KBM-7 (cell line): ENCODE measurements around the gene PPP1R9A.
A peak's percentile ranks its signal among the peaks of the same experiment; 100 is the strongest.

ENCODE experiments used
- DNase-seq: peaks from one replicate; pipeline ENCODE4 v3.0.0-alpha.2; 2015
- in situ Hi-C: fragments of 300-500 bp; cut with MboI; formaldehyde crosslinking; loops from 2 replicates; pipeline ENCODE4 v1.14.3; 2020; ENCODE audit warnings: low sequenced_read_pairs, low pct_unique_long_range_greater_than_20kb, mixed read lengths

The PPP1R9A gene

GRCh38 chr7:95011146-95011928, 103.9 kb downstream of the PPP1R9A start:
- no peak for DNase-seq
- in situ Hi-C loops = no loop called here

GRCh38 chr7:95011995-95012394, 104.6 kb downstream of the PPP1R9A start:
- peak; percentile 14 for DNase-seq
- in situ Hi-C loops = no loop called here

GRCh38 chr7:95018021-95018420, 110.6 kb downstream of the PPP1R9A start:
- no peak for DNase-seq
- in situ Hi-C loops = no loop called here

GRCh38 chr7:95026018-95026417, 118.6 kb downstream of the PPP1R9A start:
- no peak for DNase-seq
- in situ Hi-C loops = no loop called here

- in situ Hi-C loops = no loop called here
These were observed 119.2 kb downstream of the PPP1R9A start for GRCh38 chr7:95026421-95027072.

GRCh38 chr7:95027234-95027872, 120.0 kb downstream of the PPP1R9A start:
- no peak for DNase-seq
- in situ Hi-C loops = no loop called here

More at GRCh38 chr7:95026421-95027072, 119.2 kb downstream of the PPP1R9A start:
- no peak for DNase-seq

- in situ Hi-C loops = no loop called here
These were observed 121.3 kb downstream of the PPP1R9A start for GRCh38 chr7:95028683-95029082.

GRCh38 chr7:95035295-95035694, 127.9 kb downstream of the PPP1R9A start:
- DNase-seq = no peak
- in situ Hi-C loops = no loop called here

More at GRCh38 chr7:95028683-95029082, 121.3 kb downstream of the PPP1R9A start:
- DNase-seq = no peak

GRCh38 chr7:95041031-95041430, 133.6 kb downstream of the PPP1R9A start:
- in situ Hi-C loops = no loop called here
- DNase-seq = no peak

GRCh38 chr7:95045236-95045923, 138.0 kb downstream of the PPP1R9A start:
- in situ Hi-C loops = no loop called here
- DNase-seq = peak; percentile 18

GRCh38 chr7:95046494-95047240, 139.3 kb downstream of the PPP1R9A start:
- in situ Hi-C loops = no loop called here
- no peak for DNase-seq

- in situ Hi-C loops = no loop called here
- no peak for DNase-seq
These were observed 139.9 kb downstream of the PPP1R9A start for GRCh38 chr7:95047291-95047690.

GRCh38 chr7:95052566-95053094, 145.2 kb downstream of the PPP1R9A start:
- DNase-seq = no peak
- in situ Hi-C loops = no loop called here

- no peak for DNase-seq
- in situ Hi-C loops = no loop called here
These were observed 147.0 kb downstream of the PPP1R9A start for GRCh38 chr7:95054386-95054785.

GRCh38 chr7:95055295-95055694, 147.9 kb downstream of the PPP1R9A start:
- no peak for DNase-seq
- in situ Hi-C loops = no loop called here

GRCh38 chr7:95056107-95056739, 148.8 kb downstream of the PPP1R9A start:
- in situ Hi-C loops = no loop called here
- DNase-seq = no peak

GRCh38 chr7:95056901-95057300, 149.5 kb downstream of the PPP1R9A start:
- no peak for DNase-seq
- in situ Hi-C loops = no loop called here

GRCh38 chr7:95059842-95060313, 152.5 kb downstream of the PPP1R9A start:
- DNase-seq = no peak

More at GRCh38 chr7:95059842-95060313, 152.5 kb downstream of the PPP1R9A start:
- in situ Hi-C loops = no loop called here
